Caki2 (cell line): ENCODE measurements around the gene SCN2B. TPM values are rescaled to one million over a fixed set of nuclear protein-coding genes. Genes with fewer than 3 reads are reported as not detected.
A peak's percentile ranks its signal among the peaks of the same experiment; 100 is the strongest.

Experiments used
- DNase-seq: peaks from one replicate; pipeline ENCODE4 v3.0.0-alpha.2; 2015; ENCODE audit warnings: low read depth
- in situ Hi-C: cut with HindIII; loops from 2 replicates; pipeline ENCODE4 v1.10.0; 2016; ENCODE audit warnings: low sequenced_read_pairs, low pct_unique_long_range_greater_than_20kb, mixed read lengths
- total RNA-seq: library from RNA; depleted of rRNA; stranded (reverse); fragments of >200 nt; shearing (Covaris generic); gene quantifications from 2 replicates; pipeline ENCODE4 v1.2.3, GENCODE V29; 2014; ENCODE audit warnings: low replicate concordance

The SCN2B gene
- total RNA-seq, 1 experiment from 2014 or later, result not detected

DNA sequence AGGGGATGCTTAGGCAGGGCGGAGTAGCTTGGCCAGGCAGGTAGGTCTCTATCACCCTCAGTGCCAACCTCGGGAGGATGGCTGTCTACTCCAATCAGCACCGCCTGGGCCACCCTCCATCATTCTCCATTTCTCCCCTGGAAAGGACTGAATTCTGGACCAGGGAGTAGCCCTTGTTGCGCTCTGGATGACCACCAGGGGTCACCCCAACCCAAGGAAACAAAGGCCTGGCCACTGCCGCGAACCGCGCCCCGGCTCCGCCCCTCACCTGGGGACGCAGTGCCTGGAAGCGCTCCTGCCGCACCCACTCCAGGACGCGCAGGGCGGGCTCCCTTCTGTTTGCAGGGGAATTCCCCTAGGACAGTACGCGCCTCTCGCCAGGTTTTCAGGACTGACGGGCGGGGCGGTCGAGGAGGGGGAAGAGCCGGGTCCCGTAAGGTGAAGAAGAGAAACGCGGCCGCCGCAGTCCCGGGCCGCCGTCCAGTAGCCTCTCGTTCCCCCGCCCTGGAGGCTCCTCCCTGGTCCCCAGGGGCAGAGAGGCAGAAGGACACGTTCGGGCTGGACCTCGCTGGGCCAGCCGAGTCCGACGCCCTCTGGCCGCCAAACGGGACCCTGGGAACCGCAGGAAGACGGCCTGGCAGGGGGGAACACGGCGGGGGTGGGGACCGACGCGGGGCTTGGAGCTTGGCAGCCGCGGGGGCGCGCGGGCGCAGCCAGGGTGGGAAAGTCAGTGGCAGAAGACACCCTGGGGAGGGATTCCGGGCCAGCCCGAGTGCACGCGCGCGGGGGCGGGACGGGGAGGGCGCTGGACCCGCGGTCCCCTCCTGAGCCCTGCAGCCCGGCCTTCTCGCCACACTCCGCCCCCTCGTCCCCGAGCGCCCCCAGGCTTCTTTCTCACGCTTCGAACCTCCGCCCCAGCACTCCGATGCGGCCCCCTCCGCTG is 30.9 kb downstream of the SCN2B start:
- peak; percentile 79 for DNase-seq
- in situ Hi-C loops, result no loop called here

- DNase-seq, result no peak
- in situ Hi-C loops, result no loop called here
Measured at GRCh38 chr11:118144301-118145268, 31.9 kb downstream of the SCN2B start.

- no peak for DNase-seq
- in situ Hi-C loops, result no loop called here
Measured at GRCh38 chr11:118143661-118144185, 32.7 kb downstream of the SCN2B start.

- DNase-seq, result peak; percentile 21
- in situ Hi-C loops, result no loop called here
Measured at GRCh38 chr11:118142809-118143208, 33.6 kb downstream of the SCN2B start.

DNA sequence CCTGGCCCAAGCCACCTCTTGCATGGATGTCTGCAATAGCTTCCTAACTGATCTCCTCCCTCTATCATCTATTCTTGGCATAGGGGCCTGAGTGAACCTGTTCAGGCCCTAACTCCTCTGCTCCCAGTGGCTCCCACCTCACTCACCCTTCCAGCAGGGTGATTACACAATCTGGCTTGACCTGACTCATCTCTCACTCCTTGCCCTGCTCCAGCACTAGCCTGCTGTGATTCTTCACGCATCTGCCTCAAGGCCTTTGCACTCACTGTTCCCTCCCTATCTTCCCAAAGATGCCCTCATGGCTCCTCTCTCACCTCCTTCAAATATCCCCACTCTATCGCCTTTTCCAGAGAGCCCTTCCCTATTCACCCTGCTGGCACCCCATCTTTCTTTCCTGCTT is 34.4 kb downstream of the SCN2B start:
- DNase-seq, result no peak
- in situ Hi-C loops, result no loop called here

GRCh38 chr11:118139578-118139977 is 36.9 kb downstream of the SCN2B start:
- in situ Hi-C loops, result no loop called here
- no peak for DNase-seq

DNA sequence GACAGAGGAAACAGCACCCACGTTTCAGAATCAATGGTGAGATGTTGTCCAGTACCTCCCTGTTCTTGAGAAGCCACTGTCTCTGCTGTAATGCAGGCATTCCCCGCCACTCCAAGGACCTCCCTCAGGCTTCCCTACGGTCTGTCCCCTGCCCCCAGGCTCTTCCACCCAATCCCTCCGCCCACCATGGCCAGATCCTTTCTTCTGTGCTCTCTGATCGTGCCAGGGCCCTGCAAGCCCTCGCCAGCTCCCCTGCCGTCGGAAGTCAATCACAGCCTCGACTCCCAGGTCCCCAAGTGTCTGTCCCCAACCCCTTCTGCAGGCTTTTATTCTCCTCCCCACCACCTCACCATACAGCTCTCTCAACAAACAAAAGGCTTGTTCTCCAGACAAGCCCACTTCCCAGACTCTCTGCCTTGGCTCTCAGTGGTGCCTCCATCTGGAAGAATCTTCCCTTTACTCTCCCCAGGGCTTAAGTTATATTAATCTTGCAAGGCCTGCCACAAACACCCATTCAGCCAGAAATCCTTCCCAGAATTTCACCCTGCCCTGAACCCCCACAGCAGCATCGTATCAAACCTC is 37.5 kb downstream of the SCN2B start:
- in situ Hi-C loops, result no loop called here
- DNase-seq, result no peak

GRCh38 chr11:118136801-118137200 is 39.6 kb downstream of the SCN2B start:
- in situ Hi-C loops, result no loop called here
- DNase-seq, result no peak

DNA sequence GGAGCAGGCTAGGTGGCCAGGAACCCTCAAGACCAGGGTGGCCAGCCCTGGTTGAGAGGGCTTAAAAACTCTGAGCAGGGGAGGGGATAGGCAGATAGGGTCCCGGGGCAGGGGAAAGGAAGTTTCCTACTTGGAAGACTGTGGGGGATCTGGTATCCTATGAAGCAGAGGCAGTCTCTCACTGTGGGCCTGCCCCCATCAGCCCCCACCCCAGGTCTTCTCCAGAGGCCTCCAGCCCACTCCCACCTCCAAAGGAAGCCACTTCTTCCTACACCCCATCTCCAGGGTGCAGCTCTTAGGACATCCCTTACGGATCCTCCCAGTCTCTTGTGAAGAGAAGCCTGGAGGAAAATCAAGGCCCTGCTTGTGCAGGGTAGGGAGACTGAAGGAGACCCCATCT is 40.1 kb downstream of the SCN2B start:
- in situ Hi-C loops, result no loop called here
- no peak for DNase-seq

GRCh38 chr11:118135796-118136165 is 40.7 kb downstream of the SCN2B start:
- in situ Hi-C loops, result no loop called here
- DNase-seq, result no peak

- in situ Hi-C loops, result no loop called here
- no peak for DNase-seq
Measured at GRCh38 chr11:118135051-118135795, 41.2 kb downstream of the SCN2B start.

- DNase-seq, result no peak
- in situ Hi-C loops, result no loop called here
Measured at GRCh38 chr11:118133816-118134215, 42.6 kb downstream of the SCN2B start.

- in situ Hi-C loops, result no loop called here
- no peak for DNase-seq
Measured at GRCh38 chr11:118132385-118133151, 43.9 kb downstream of the SCN2B start.

DNA sequence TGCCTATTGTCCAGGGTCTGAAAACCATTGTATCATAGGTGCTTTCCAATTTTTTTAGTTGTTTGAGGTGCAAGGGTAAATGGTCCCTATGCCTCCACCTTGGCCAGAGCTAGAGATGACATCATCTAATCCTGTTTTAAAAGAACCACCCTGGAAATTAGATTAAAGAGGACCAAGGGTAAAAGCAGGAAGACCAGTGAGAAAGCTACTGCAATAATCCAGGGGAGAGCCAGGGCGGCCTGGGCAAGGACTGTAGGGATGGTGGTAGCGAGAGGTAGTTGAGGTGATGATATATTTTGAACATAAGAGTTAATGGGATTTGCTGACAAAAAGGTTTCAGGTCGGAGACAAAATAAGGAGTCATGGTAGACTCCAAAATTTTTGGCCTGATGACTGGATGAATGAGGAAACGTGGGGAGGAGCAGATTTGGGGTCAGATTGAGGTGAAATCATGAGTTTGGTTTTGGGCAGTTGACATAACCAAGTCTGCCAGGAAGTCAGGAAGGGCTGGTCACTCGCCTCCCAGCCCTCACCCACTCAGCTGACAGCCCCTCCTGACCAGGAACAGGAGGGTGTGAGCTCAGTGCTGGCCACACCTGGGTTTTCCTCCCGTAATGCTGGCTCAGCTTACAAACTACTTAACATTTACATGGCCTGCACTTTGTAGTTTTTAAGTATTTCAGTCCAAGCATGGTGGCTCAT is 46.8 kb downstream of the SCN2B start:
- in situ Hi-C loops, result no loop called here
- DNase-seq, result no peak

GRCh38 chr11:118128721-118129470 is 47.5 kb downstream of the SCN2B start:
- in situ Hi-C loops, result no loop called here
- DNase-seq, result no peak

GRCh38 chr11:118128310-118128709 is 48.1 kb downstream of the SCN2B start:
- in situ Hi-C loops, result no loop called here
- no peak for DNase-seq
